ENCODE data around the gene PLXNA4.

GRCh38 chr7:132100981-132101380, 475.3 kb downstream of the PLXNA4 start:
- TF ChIP-seq CTCF (IDR thresholded peaks at IDR 0.05; ENCODE audit: low read depth, low read length, missing input control) (no peak), GABPA (IDR thresholded peaks at IDR 0.05 in 1 of 2, conservative IDR thresholded peaks at IDR 0.05 in 1 of 2) (no peak), REST (IDR thresholded peaks at IDR 0.05) (no peak), MAX (IDR thresholded peaks at IDR 0.05) (no peak), TAF1 (conservative IDR thresholded peaks at IDR 0.05) (no peak), YY1 (IDR thresholded peaks at IDR 0.05) (no peak), FOXA1 (IDR thresholded peaks at IDR 0.05) (no peak), RAD21 (IDR thresholded peaks at IDR 0.05) (no peak), SP1 (IDR thresholded peaks at IDR 0.05) (no peak), EGR1 (IDR thresholded peaks at IDR 0.05; ENCODE audit: low read depth in 2 of 2) (no peak), JUND (IDR thresholded peaks at IDR 0.05) (no peak), ATF3 (IDR thresholded peaks at IDR 0.05) (no peak), HNF4A (conservative IDR thresholded peaks at IDR 0.05) (no peak)
